HCT116 (cell line): ENCODE data around the gene ZNF516. TPM values are rescaled to one million over a fixed set of nuclear protein-coding genes. Genes with fewer than 3 reads are reported as not detected.

Experiments
- ATAC-seq: fragments of 200-7000 bp; cut with Tn5 transposase; 2 replicates; pipeline ENCODE4 v1.9.1; 2020; ENCODE audit warnings: mild to moderate bottlenecking, moderate library complexity
- BruUV-seq: library from RNA; stranded (reverse); fragments of 400-500 nt; replicated peaks from 2 replicates; lab custom pipeline; 2021; lab: Mats Ljungman, UMichigan
- CTCF ChIA-PET: fragments of 300-600 bp; sonication (Branson Sonifier 250); formaldehyde crosslinking; loops from one replicate; lab custom pipeline; 2021; ENCODE audit warnings: antibody characterized with exemption; lab: Charles Lee
- POLR2A ChIA-PET: fragments of 300-600, 350-600 bp; sonication (Branson Sonifier 250); formaldehyde crosslinking; loops from one replicate; lab custom pipeline; 2021; ENCODE audit warnings: antibody characterized with exemption; lab: Charles Lee
- RAD21 ChIA-PET, 2 experiments: fragments of 300-600 bp; sonication (Branson Sonifier 250); formaldehyde crosslinking; loops; one replicate each; lab custom pipeline; 2023; ENCODE audit warnings: low total read pairs in 2 of 2; ENCODE audit not compliant: uncharacterized antibody in 2 of 2, unreplicated experiment in 2 of 2, low non-redundant PET in 1 of 2; lab: Charles Lee
- DNase-seq: peaks from one replicate; pipeline ENCODE4 v3.0.0-alpha.2; 2010; ENCODE audit warnings: low read depth, low spot score
- H2AFZ ChIP-seq: fragments of 200-600 bp; shearing (Covaris generic), sonication (generic); 2 replicates; pipeline ENCODE4 v1.6.1; 2017; ENCODE audit warnings: low read depth, mixed run types, mixed read lengths, antibody characterized with exemption, low read length; ENCODE audit not compliant: poor library complexity, severe bottlenecking
- H3K27ac ChIP-seq: 2 replicates; pipeline ENCODE4 v1.5.1; 2012; ENCODE audit warnings: low read depth, low read length
- H3K27me3 ChIP-seq: fragments of 200-600 bp; sonication (generic); 2 replicates; pipeline ENCODE4 v1.6.1; 2016; ENCODE audit warnings: mixed run types, low read length, mixed read lengths; ENCODE audit not compliant: insufficient read depth
- H3K36me3 ChIP-seq, 2 experiments: fragments of 200-500 bp in 1 of 2; fragments of 200-600 bp in 1 of 2; sonication (Bioruptor generic) in 1 of 2; sonication (generic) in 1 of 2; 2 replicates each; pipeline versions ENCODE4 v1.5.1 to v1.6.1; 2014 to 2016; ENCODE audit warnings: low read length in 2 of 2, inconsistent platforms in 1 of 2, mixed read lengths in 1 of 2, mixed run types in 1 of 2; ENCODE audit not compliant: insufficient read depth in 2 of 2, control insufficient read depth in 1 of 2
- H3K4me1 ChIP-seq, 2 experiments: fragments of 200-600 bp in 1 of 2; sonication (generic) in 1 of 2; 2 replicates each; pipeline versions ENCODE4 v1.5.1 to v1.6.1; 2012 to 2017; ENCODE audit warnings: low read length in 2 of 2, inconsistent platforms in 1 of 2, mild to moderate bottlenecking in 1 of 2, mixed read lengths in 1 of 2, mixed run types in 1 of 2, moderate library complexity in 1 of 2; ENCODE audit not compliant: insufficient read depth in 2 of 2, control insufficient read depth in 1 of 2
- H3K4me2 ChIP-seq: fragments of 200-600 bp; sonication (generic); 2 replicates; pipeline ENCODE4 v1.6.1; 2017; ENCODE audit warnings: mixed run types, low read length, mixed read lengths
- H3K4me3 ChIP-seq, 2 experiments: fragments of 200-600 bp in 1 of 2; sonication (generic) in 1 of 2; replicated peaks in 1 of 2; 2 replicates each; pipeline ENCODE4 v1.5.1; 2011 to 2016; ENCODE audit warnings: low read length in 2 of 2, control low read depth in 1 of 2, low read depth in 1 of 2, mild to moderate bottlenecking in 1 of 2, mixed read lengths in 1 of 2, mixed run types in 1 of 2
- H3K79me2 ChIP-seq: fragments of 200-600 bp; sonication (generic); 2 replicates; pipeline ENCODE4 v1.6.1; 2017; ENCODE audit warnings: mild to moderate bottlenecking, mixed run types, low read length, moderate library complexity, mixed read lengths; ENCODE audit not compliant: insufficient read depth
- H3K9ac ChIP-seq: fragments of 200-600 bp; sonication (generic); 2 replicates; pipeline ENCODE4 v1.6.1; 2016; ENCODE audit warnings: low read length, mixed read lengths
- H3K9me2 ChIP-seq: fragments of 200-600 bp; sonication (generic), shearing (Covaris generic); 2 replicates; pipeline ENCODE4 v1.6.1; 2017; ENCODE audit warnings: mixed run types, mild to moderate bottlenecking, moderate library complexity; ENCODE audit not compliant: insufficient read depth
- H3K9me3 ChIP-seq, 2 experiments: fragments of 200-500 bp in 1 of 2; fragments of 200-600 bp in 1 of 2; sonication (Bioruptor generic) in 1 of 2; sonication (generic) in 1 of 2; 2 replicates each; pipeline ENCODE4 v1.6.1; 2014 to 2017; ENCODE audit warnings: low read length in 2 of 2, mixed read lengths in 2 of 2, inconsistent platforms in 1 of 2, low read depth in 1 of 2, mild to moderate bottlenecking in 1 of 2, mixed run types in 1 of 2, moderate library complexity in 1 of 2; ENCODE audit not compliant: control insufficient read depth in 1 of 2, insufficient read depth in 1 of 2
- H4K20me1 ChIP-seq: fragments of 200-600 bp; sonication (generic), shearing (Covaris generic); 2 replicates; pipeline ENCODE4 v1.6.1; 2017; ENCODE audit warnings: mixed run types, mild to moderate bottlenecking, moderate library complexity; ENCODE audit not compliant: insufficient read depth
- CBX3 ChIP-seq: IDR thresholded peaks from 2 replicates; pipeline ENCODE4 v1.6.1; 2012; ENCODE audit warnings: low read depth
- CTCF ChIP-seq, 3 experiments: fragments of 200-600 bp in 1 of 3; sonication (generic) in 1 of 3; IDR thresholded peaks in 2 of 3; conservative IDR thresholded peaks in 1 of 3; 2 replicates each; pipeline ENCODE4 v1.5.1; 2012 to 2017; ENCODE audit warnings: low read depth in 2 of 3, low read length in 2 of 3, antibody characterized with exemption in 1 of 3, borderline replicate concordance in 1 of 3, control low read depth in 1 of 3, mild to moderate bottlenecking in 1 of 3, mixed read lengths in 1 of 3, mixed run types in 1 of 3, moderate library complexity in 1 of 3; ENCODE audit not compliant: insufficient read depth in 1 of 3
- EGR1 ChIP-seq: IDR thresholded peaks from 2 replicates; pipeline ENCODE4 v1.6.1; 2012; ENCODE audit warnings: low read depth
- EZH2 ChIP-seq: fragments of 200-600 bp; sonication (generic); IDR thresholded peaks from 2 replicates; pipeline ENCODE4 v1.6.1; 2017; ENCODE audit warnings: antibody characterized with exemption, mixed run types
- EZH2phosphoT487 ChIP-seq: fragments of 200-600 bp; IDR thresholded peaks from 2 replicates; pipeline ENCODE4 v1.6.1; 2018; ENCODE audit warnings: antibody characterized with exemption, borderline replicate concordance
- FOSL1 ChIP-seq: IDR thresholded peaks from 2 replicates; pipeline ENCODE4 v1.6.1; 2012; ENCODE audit warnings: low read depth
- MAX ChIP-seq: IDR thresholded peaks from 2 replicates; pipeline ENCODE4 v1.6.1; 2012
- ZFX ChIP-seq: fragments of 450-650 bp; IDR thresholded peaks from 2 replicates; pipeline ENCODE4 v1.6.1; 2017
- intact Hi-C: fragments of 100-400 bp; cut with micrococcal nuclease; formaldehyde crosslinking; loops from 2 replicates; pipeline ENCODE4 v1.10.0; 2022
- total RNA-seq: library from RNA; stranded (reverse); gene quantifications from one replicate; pipeline ENCODE4 v1.2.1, GENCODE V29; 2021; ENCODE audit not compliant: unreplicated experiment

Gene ZNF516
- total RNA-seq, 1 experiment from 2014 or later, result 32.0 TPM

- H3K9ac ChIP-seq, result no peak overlapping the region
- TF ChIP-seq ZFX (no peak), EGR1 (no peak), CBX3 (no peak), CTCF (IDR thresholded peaks at IDR 0.05 in 2 of 3, conservative IDR thresholded peaks at IDR 0.05 in 1 of 3; ENCODE audit: borderline replicate concordance in 1 of 3, insufficient read depth in 1 of 3, low read depth in 2 of 3, low read length in 2 of 3) (no peak)
- no peak overlapping the region for H3K4me3 ChIP-seq
- H2AFZ ChIP-seq, result no peak overlapping the region
- no peak for ATAC-seq
- ChIA-PET CTCF (no interaction called here), POLR2A (no interaction called here), RAD21 (no interaction called here)
- no peaks in the 10 kb centered on the region for H3K9me3 ChIP-seq
- intact Hi-C loops, result loop anchor here (10.0 kb wide), 1 partner anchor 449 kb away; no protein-coding TSS in a partner anchor
- H3K4me2 ChIP-seq, result no peak overlapping the region
- H3K9me2 ChIP-seq, result no peaks in the 10 kb centered on the region; the same call in 1 of the 2 replicates
- no peak for DNase-seq
- H4K20me1 ChIP-seq, result no peaks in the 10 kb centered on the region
- H3K36me3 ChIP-seq, result no peaks in the 10 kb centered on the region
- no peak overlapping the region for H3K27ac ChIP-seq
- no TSS peak for BruUV-seq
- 0 out of 2 replicates have a peak, but pooled peaks cover 17% of the 10 kb centered on the region for H3K27me3 ChIP-seq
- H3K4me1 ChIP-seq, result no peaks in the 10 kb centered on the region
- no peaks in the 10 kb centered on the region for H3K79me2 ChIP-seq
These were observed 151.0 kb downstream of the ZNF516 start for GRCh38 chr18:76343938-76344569.

GRCh38 chr18:76340410-76340809 is 154.6 kb downstream of the ZNF516 start:
- Histone ChIP-seq H3K4me3 (no peak overlapping the region), H3K4me2 (no peak overlapping the region)
- intact Hi-C loops, result loop anchor here (10.0 kb wide), 1 partner anchor 446 kb away; no protein-coding TSS in a partner anchor
- no peak for TF ChIP-seq EGR1
- TF ChIP-seq CTCF (IDR thresholded peaks at IDR 0.05 in 2 of 3, conservative IDR thresholded peaks at IDR 0.05 in 1 of 3; ENCODE audit: borderline replicate concordance in 1 of 3, insufficient read depth in 1 of 3, low read depth in 2 of 3, low read length in 2 of 3), result no peak
- TF ChIP-seq EZH2, result no peak
- no peak for TF ChIP-seq EZH2phosphoT487
- no peak for TF ChIP-seq MAX
- no peak for TF ChIP-seq FOSL1
- TF ChIP-seq, all 23 proteins: peak for 0
- Histone ChIP-seq H3K79me2 (no peaks in the 10 kb centered on the region), H3K9ac (no peak overlapping the region), H3K4me1 (no peaks in the 10 kb centered on the region), H3K27me3 (peaks cover 20% of the 10 kb centered on the region; the same call in 1 of the 2 replicates), H3K27ac (no peak overlapping the region), H3K36me3 (no peaks in the 10 kb centered on the region), H3K9me2 (no peaks in the 10 kb centered on the region; the same call in 1 of the 2 replicates), H3K9me3 (no peaks in the 10 kb centered on the region), H2AFZ (no peak overlapping the region), H4K20me1 (no peaks in the 10 kb centered on the region)
- RAD21 ChIA-PET, result no interaction called here
- CTCF ChIA-PET, result no interaction called here
- POLR2A ChIA-PET, result no interaction called here
- no TSS peak for BruUV-seq
- no peak for ATAC-seq
- no peak for DNase-seq
